GM18861 (cell line): ENCODE data around the gene C18orf32.
"Not testable (repeated sequence)": the region's sequence is repeated elsewhere in the genome, so short reads cannot be mapped to it uniquely, and the experiment has no call there.

Experiments used
- ATAC-seq: cut with Tn5 transposase; IDR thresholded peaks from one replicate; pipeline ENCODE4 v1.9.1; 2021; ENCODE audit not compliant: unreplicated experiment

The C18orf32 gene

DNA sequence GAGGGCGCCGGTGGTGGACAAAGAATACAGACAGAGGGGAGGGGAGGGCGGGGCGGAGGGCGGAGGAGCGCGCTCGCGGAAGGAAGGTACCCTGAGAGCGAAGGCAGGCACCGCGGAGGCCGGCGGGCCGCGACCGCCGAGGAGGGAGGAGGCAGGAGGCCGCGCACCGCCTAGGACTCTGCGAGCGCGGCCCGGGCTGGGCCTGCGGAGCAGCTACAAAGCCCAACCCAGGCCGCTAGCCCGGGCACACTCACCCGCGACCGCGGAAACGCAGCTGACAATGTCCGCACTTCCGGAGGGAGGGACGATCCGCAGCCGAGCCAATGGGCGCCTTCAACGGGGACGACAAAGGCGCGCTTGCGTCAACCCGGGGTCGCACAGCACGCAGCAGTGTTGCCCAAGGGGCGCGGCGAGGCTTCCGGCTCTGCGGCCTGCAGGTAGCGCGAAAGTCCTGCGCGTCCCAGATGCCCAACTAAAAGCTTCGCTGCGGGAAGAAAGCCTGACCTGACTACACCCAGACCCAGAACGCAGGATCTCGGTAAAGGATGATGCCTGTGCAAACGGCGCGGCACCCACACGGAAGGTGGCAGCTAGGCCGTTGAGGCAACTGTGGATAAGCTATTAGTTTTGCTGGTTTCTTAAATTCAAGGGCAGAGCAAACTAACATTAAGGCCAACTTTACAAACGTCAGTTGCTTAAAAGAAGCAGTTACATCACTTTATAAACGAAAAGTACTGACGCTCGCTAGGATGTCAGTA is at the start of gene C18orf32:
Gene C18orf32 (minus strand): TSS at position 282 of the 758 bp plus-strand sequence. CDS start 3,486 bp downstream, outside the sequence.
- peak; percentile 93 for ATAC-seq

DNA sequence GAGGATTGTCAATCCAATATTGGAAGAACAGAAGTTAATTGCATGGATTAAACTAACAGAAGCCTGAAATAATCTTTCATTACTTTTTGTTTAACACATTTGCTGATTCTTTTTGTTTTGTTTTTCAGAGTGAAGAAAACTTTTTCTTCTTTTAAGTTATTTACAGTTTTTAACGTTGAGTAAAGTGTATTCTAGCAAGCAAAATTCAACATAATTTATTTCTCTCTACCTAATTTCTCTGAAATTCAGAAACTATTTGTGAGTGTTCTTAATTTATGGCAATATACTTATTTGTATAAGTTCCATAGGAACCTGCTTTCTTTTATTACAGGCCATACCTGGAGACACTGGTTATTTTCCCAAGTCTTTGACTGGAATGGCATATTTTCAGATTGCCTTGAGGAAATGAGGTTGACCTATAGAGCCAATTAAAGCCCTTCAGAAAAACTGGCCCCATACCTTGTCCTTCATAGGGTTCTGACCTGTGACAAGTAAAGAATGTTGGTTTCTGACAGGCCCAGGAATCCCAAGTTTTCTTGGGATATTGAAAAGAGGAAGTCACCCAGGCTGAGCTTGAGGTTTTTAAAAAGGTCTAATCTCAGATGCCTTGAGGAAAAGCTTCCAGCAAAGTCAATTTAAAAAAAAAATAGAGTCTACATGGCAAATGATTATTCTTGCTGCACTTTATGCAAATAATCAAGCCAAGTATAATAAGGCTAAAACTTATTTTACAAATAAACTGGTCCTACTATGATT is 48.0 kb upstream of the C18orf32 start:
- no peak for ATAC-seq

- ATAC-seq, result no peak
Measured at GRCh38 chr18:49531678-49532153, 44.7 kb upstream of the C18orf32 start.

DNA sequence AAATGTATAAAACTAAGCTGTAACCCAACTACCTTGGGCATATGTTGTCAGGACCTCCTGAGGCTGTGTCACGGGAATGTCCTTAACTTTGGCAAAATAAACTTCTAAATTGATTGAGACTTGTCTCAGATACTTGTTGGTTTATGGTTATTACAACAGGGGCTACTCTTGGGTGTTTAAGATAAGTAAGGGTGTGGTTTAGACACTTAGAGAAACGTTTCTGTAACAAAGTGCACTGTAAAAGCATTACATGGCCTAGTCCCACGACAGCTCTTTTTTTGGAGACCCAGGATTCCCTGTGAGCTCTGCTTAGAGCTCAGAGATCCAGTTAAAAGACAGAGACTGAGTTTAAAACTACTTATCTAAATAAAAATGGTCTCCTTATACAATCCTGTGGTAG is 42.6 kb upstream of the C18orf32 start:
- ATAC-seq, result no peak

DNA sequence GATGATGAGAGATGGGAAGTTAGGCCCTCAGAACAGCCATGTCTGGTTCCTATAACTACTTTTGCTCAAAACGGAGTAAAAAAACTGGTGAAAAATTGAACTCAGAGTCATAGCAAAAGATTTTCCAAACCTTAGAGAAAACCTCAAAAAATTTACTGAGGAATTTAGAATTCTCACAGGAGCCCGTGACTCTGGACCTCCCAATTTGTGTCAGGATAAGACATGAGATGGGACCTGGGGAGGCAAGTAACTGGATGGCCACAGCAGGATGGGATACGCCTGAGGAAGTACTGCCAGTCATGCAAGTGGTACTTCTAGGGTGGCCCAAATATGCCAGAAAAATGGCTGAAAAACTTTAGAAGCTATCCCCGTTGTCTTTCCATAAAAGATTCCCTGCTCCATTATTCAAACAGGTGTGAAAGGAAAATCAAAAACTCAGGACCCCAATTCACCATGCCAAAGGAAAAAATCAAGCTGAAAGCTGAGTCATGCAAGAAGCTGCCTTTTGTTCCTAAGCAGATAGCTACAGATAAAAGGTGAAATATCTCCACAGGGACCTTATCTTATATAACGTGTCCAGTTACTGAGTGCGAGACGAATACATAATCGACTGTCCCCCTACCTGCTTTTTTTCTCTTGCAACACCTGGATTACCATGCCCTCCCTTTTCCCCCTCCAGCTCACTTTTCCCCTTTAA is 40.7 kb upstream of the C18orf32 start:
- no peak for ATAC-seq

DNA sequence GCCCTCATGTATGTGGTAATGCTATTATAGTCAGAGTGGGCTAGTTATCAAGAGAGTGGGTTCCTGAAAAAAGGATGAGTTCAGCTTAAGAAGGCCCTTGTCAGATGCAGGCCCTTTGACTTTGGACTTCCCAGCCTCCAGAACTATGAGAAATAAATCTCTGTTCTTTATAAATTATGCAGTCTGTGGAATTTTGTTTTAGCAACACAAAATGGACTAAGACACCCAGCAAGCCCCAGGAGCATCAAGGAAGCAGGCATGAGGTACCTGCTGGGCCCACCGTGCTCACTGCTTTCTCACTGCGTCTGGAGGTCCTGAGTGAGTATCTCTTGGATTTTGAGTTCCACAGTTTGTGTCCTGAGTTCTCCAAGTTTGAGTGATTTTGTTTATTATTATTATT is 38.9 kb upstream of the C18orf32 start:
- ATAC-seq, result no peak

GRCh38 chr18:49524951-49525350 is 37.9 kb upstream of the C18orf32 start:
- no peak for ATAC-seq

DNA sequence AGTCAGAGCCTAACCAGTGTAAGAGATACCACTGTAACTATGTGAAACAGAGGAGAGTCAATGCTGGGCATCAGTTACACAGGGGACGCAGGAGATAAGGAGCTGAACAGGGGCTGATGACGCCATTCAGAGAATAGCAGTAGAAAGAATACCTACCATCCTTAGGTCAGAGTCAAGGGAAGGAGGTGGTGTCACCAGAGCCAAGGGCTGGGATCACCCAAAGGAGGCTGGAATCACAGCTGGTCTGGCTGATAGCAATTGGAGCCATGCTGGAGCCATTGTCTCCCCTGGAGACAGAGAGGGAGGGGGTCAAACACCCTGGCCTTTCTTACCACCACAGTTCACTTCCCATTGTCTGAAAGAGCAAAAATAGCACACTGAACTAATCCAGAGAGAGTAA is 37.3 kb upstream of the C18orf32 start:
- no peak for ATAC-seq

DNA sequence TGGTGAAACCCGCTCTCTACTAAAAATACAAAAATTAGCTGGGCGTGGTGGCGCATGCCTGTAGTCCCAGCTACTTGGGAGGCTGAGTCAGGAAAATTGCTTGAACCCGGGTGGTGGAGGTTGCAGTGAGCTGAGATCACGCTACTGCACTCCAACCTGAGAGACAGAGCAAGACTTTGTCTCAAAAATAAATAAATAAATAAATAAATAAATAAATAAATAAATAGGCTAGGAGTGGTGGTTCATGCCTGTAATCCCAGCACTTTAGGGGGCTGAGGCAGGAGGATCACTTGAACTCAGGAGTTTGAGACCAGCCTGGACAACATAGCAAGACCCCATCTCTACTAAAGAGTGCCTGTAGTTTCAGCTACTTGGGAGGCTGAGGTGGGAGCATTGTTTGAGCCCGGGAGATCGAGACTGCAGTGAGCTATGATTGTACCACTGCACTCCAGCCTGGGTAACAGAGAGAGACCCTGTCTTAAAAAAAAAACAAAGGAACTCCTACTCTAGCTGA is 36.6 kb upstream of the C18orf32 start:
- ATAC-seq, result not testable (repeated sequence)

GRCh38 chr18:49521216-49521835 is 34.3 kb upstream of the C18orf32 start:
- no peak for ATAC-seq

GRCh38 chr18:49520661-49521145 is 33.7 kb upstream of the C18orf32 start:
- ATAC-seq, result no peak

GRCh38 chr18:49519101-49519971 is 32.3 kb upstream of the C18orf32 start:
- no peak for ATAC-seq

- ATAC-seq, result no peak
Measured at GRCh38 chr18:49517483-49517882, 30.4 kb upstream of the C18orf32 start.

DNA sequence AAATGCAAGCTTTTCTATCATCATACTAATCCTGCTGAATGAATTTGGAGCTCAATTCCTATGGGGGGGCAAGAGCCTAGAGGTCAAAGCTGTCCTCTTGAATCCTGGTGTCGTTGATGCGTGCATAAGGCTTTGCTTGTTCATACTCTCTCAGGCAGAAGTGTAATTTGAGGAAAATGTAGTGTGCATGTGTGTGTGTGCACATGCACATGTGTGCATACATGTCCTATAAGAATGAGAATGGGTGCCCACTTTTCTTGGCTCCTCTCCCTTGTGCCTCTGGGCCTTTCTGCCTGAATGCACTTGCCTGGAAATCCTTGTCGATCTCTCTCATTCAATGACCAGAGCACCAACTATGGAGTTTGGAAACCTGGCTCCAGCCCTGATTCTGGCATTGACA is 28.5 kb upstream of the C18orf32 start:
- ATAC-seq, result no peak

DNA sequence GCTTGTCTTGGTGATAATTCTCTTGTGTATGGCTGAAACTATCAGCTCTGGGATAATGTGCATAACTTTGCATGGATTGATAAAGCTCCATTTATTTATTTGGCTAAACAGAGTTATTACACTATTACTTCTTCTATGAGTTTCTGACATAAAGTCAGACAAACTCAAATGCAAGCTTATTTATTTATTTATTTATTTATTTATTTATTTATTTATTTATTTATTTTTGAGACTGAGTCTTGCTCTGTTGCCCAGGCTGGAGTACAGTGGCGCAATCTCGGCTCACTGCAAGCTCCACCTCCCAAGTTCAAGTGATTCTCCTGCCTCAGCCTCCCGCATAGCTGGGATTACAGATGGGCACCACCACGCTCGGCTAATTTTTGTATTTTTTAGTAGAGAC is 28.0 kb upstream of the C18orf32 start:
- not testable (repeated sequence) for ATAC-seq

- ATAC-seq, result no peak
Measured at GRCh38 chr18:49514577-49514976, 27.5 kb upstream of the C18orf32 start.

DNA sequence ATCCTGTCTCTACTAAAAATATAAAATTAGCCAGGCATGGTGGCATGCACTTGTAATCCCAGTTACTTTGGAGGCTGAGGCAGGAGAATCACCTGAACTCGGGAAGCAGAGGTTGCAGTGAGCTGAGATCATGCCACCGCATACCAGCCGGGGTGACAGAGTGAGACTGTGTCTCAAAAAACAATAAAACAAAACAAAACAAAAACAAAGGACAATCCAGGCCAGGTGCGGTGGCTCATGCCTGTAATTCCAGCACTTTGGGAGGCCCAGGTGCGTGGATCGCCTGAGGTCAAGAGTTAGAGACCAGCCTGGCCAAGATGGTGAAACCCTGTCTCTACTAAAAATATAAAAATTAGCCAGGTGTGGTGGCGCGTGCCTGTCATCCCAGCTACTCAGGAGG is 25.8 kb upstream of the C18orf32 start:
- not testable (repeated sequence) for ATAC-seq

DNA sequence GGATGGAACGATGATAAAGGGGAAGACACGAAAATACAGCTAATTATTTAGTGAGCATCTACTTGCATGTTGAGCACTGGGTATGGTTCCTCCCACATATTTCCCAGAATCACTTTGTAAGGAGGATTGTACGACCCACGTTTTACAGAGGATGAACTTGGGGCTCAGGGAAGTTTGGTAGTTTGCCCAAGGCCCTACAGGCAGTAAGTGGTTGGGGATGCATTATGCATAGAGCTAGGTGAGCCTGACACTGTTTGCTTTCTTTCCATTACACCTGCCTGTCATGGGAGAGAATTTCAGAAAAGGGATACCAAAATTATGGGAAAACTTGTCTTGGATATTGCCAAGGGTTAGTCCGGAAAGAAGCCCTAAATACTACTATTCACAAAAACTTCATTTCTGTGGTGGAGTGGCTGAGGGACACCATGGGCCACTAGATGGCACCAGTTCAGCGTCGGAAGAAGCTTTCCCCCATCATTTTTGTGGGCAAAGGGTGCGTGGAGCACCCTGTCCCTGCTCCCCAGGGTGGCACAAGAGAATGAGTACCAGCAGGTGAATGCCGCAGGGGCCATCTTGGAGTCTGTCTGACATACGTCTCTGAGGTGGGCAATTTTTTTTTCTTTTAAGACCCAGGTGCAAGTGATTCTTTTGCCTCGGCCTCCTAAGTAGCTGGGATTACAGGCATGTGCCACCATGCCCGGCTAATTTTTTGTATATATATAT is 23.5 kb upstream of the C18orf32 start:
- no peak for ATAC-seq

DNA sequence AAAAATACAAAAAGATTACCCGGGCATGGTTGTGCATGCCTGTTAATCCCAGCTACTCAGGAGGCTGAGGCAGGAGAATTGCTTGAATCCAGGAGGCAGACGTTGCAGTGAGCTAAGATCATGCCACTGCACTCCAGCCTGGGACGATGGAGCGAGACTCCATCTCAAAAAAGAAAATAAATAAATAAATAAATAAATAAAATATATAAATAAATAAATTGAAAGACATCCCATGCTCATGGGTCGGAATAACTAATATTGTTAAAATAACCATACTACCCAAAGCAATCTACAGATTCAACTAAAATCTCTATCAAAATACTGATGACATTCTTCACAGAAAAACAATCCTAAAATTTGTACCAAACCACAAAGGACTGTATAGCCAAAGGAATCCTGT is 19.4 kb upstream of the C18orf32 start:
- ATAC-seq, result not testable (repeated sequence)
